Stimulated activated CD8-positive, alpha-beta memory T cell treated with anti-CD3 and anti-CD28 coated beads, Interleukin-12 subunit alpha, Interleukin-12 subunit beta, amount 100 ng/mL, for 24 hours (primary cell): ENCODE results near the gene SNRPA.

Experiments
- DNase-seq: peaks from one replicate; pipeline ENCODE4 v3.0.0-alpha.2; 2020; ENCODE audit errors: extremely low read depth

The SNRPA gene

DNA sequence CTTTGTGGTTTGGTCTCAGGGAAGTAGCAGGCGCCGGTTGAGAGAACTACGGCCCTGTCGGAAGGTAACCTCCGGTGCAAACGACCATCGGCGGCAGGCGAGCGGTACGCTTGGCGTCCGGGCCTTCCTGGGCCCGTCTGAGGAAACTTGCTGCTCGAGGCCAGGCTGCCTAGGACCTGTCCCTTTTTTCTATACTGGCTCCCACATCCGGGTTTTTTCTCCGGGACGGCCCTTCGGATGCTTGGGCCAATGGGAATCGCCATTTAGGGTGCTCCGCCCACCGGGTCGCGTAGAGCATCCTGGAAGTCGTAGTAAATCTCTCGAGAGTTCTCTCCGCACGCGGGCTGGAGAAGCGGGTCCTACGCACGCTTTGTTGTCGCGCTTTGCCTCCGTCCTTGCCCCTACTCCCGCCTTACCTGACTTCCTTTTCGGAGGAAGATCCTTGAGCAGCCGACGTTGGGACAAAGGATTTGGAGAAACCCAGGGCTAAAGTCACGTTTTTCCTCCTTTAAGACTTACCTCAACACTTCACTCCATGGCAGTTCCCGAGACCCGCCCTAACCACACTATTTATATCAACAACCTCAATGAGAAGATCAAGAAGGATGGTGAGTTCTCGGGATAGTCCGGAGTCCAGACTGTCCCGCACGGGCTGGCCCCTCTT lies at the start of gene SNRPA:
Gene SNRPA (plus strand): TSS at position 330 of the 664 bp plus-strand sequence. CDS start 206 bp downstream, at position 536.
- peak; percentile 90 for DNase-seq

GRCh38 chr19:40701758-40702157 lies 49.2 kb upstream of the SNRPA start:
- no peak for DNase-seq

GRCh38 chr19:40702337-40703012 lies 48.5 kb upstream of the SNRPA start:
- no peak for DNase-seq

DNA sequence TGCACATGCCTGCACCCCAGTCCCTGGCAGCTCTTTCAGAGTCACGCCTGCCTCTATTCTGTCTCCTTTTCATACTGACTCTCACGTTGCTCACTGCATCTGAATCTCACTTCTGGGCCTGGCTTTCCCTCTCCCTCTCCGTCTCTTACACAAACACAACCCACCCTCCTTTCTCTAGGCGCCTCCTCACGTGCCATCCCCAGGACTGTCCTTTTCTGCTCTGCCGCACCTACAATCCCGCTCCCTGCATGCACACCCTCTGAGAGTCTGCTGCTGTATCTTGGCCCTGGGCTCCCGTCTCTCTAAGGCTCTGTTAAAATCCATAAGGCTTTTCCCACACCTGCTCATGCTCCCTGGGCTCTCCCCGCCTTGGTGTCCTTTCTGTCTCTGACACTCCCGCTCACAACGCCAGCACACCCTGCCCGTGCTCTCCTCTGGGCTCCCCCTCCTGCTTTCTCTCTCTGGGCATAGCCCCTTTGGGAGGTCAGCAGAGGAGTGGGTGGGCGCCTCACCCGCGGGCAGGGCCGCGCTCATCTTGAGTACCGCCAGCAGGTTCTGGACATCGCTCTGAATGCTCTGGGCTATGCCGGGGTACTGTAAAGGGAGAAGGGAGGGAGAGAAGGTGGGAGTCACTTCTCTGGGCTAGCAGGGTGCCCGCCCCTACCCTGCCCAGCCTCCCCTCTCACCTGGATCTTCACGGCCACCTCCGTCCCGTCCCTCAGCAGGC lies 47.8 kb upstream of the SNRPA start:
- no peak for DNase-seq

DNA sequence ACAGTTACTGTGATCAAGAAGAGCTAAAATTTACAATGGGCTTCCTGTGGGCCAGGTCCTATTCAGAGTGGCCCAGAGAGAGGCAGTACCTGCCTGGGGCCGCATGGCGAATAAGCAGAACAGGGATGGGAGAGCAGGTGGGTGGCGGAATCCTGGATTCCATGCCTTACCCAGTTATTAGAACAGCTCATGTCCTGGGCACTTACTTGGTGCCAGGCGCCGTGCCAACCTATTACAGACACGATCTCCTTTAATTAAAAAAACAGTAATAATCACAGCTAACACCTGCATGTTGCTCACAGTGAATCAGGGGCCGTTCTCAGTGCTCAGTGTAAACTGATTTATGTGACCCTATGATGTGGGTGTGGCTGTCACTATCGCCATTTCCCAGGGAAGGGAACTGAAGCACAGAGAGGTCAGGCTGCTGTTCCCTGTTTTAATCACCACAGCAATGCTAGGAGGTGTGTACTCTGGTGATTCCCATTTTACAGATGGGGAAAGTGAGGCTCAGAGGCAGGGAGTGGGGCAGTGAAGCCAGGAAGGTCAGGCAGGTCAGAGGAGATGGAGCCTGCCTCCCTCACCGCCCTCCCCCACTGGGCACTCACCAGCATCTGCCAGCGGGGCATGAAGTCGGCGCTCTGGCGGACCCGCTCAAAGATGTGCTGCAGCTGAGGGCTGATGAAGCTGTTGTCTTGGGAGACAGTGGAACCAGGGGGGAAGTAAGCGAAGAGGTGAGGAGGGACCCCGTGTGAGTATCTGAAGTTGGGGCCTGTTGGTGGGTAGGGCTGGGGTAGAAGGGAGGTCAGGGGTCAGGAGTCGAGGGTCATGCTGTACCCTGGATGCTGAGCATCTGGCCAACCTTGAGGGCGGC lies 46.3 kb upstream of the SNRPA start:
- DNase-seq = no peak

GRCh38 chr19:40705362-40705651 lies 45.7 kb upstream of the SNRPA start:
- DNase-seq = no peak

DNA sequence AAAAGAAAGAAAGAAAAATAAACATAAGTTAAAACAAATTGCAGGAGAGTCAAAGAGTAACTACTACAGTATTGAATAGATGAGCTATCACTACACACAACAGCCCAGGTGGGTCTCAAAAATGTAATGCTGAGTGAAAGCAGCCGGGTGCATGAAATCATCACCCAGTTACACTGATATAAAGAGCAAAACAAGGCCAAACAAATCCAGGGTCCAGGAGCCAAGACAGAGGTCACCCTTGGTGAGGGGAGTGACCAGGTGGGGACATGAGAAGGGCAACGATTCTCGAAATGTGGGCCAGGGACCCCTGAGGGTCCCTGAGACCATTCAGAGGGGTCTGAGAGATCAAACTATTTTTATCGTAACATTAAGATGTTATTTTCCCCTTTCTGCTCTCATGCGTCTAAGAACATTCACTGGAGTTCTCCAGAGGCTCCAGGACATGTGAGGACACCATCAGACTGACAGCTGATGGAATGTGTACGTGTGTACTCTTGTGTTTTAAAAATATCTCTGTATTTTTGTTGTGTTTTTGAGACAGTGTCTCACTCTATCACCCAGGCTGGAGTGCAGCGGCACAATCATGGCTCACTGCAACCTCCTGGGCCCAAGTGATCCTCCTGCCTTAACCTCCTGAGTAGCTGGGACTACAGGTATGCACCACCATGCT lies 44.9 kb upstream of the SNRPA start:
- DNase-seq = no peak

- DNase-seq = no peak
These were observed 43.4 kb upstream of the SNRPA start for GRCh38 chr19:40707615-40708014.

DNA sequence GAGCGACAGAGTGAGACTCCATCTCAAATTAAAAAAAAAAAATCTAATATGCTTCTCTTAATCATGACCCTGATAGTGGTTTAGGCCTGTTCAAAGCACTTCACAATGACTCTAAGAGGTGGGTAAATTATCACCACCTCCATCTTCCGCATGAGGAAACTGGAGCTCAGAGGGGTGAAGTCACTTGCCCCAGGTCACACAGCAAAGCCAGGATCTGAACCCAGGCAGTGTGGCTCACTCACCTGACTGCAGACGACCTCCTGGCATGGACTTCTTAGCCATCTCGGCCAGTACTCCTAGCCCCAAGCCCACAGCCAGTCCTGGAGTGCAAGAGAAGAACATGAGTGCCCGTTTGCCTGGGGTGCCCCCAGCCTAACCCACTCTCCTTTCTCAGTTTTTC lies 41.2 kb upstream of the SNRPA start:
- DNase-seq = no peak

- DNase-seq = no peak
These were observed 37.1 kb upstream of the SNRPA start for GRCh38 chr19:40713939-40714338.

- DNase-seq = peak; percentile 77
These were observed 36.3 kb upstream of the SNRPA start for GRCh38 chr19:40714441-40715299.

DNA sequence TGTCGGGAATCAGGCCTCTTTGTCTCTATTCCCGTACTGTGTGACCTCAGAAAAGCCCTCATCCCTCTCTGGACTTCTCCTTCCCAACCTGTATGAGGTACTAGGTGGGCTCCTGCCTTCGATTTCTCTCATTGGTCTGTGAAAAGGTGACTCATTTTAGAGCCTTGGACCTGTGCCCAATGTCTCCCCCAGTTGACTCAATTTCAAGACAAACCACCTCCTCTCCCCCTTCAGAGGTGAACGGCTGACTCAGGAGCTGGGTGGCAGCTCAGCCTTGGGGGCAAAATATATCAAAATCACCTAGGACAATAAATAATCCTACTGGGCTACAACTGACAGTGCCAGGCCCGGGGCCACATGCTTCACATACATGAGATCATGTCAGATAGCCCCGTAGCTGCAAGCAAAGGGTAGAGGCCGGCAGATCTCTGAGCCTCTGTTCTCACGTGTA lies 34.9 kb upstream of the SNRPA start:
- peak; percentile 42 for DNase-seq

- peak; percentile 100 for DNase-seq
These were observed 34.3 kb upstream of the SNRPA start, which contains the start of the genes COQ8B and ITPKC for GRCh38 chr19:40716482-40717324. Gene COQ8B, minus strand, starts transcription at chr19:40716886. Its CDS starts 2,254 bp downstream, at chr19:40714632. Gene ITPKC, plus strand, starts transcription at chr19:40717112. Its CDS starts 24 bp downstream, at chr19:40717136.

GRCh38 chr19:40717325-40717879 lies 33.6 kb upstream of the SNRPA start:
- DNase-seq = no peak

GRCh38 chr19:40717880-40718773 lies 32.9 kb upstream of the SNRPA start:
- DNase-seq = no peak

DNA sequence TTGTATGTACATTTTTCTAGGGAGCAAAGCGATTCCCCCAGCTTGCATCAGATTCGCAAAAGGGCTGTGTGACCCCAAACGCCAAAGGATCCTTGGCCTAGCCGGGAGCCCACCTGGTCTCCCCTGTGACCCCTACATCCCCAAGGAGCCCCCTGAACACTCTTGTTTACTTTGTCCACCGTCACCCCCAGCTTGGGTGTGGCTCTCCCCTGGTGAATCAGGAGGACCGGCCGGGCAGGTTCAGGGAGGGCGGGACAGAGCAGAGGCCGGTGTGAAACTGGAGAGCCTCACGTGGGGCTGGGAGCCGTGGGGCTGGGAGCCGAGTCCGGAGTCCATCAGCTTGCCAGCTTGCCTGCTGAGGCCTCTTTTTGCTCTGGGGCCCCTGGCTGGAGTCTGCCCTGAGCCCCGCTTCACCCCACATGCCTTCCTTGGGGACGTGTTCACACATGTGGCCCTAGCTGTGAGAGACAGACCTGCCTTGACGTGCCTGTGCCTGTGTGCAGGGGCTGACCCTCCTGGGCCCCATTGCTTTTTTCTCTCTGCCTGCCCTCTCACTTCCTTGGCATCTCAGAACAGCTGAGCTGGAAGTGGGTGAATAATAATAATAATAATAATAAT lies 32.1 kb upstream of the SNRPA start:
- DNase-seq = no peak

DNA sequence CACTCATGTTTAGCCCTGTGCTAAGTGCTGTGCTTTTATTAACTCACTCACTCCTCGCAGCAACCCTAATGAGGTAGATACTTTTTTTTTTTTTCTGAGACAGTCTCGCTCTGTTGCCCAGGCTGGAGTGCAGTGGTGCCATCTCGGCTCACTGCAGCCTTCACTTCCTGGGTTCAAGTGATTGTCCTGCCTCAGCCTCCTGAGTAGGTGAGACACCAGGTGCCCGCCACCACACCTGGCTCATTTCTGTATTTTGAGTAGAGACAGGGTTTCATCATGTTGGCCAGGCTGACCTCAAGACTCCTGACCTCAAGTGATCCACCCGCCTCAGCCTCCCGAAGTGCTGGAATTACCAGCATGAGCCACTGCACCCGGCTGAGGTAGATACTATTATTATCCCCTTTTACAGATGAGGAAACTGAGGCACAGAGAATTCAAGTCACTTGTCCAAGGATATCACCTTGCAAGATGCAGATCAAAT lies 31.5 kb upstream of the SNRPA start:
- DNase-seq = no peak
